ENCODE data around the gene PHF21A.

- TF ChIP-seq POLR2AphosphoS5 (IDR thresholded peaks at IDR 0.05; ENCODE audit: borderline replicate concordance, low read depth, low read length) (no peak), EZH2 (IDR thresholded peaks at IDR 0.05) (no peak)
Observed at GRCh38 chr11:46073632-46074031, 47.6 kb downstream of the PHF21A start.
